ENCODE measurements around the gene ARHGAP40. TPM values are rescaled to one million over a fixed set of nuclear protein-coding genes. Genes with fewer than 3 reads are reported as not detected.

ARHGAP40 gene
- total RNA-seq, 2 experiments from 2014 or later, result not detected

- no peak for DNase-seq
- ChIA-PET POLR2A (no interaction called here), CTCF (interaction anchor here (0.9 to 1.4 kb wide), 2 partner anchors 13 to 366 kb away, joined by 4 to 5 read pairs; no protein-coding TSS in a partner anchor)
- no peak overlapping the region for H3K27ac Mint-ChIP-seq
- no peak overlapping the region for H3K4me3 Mint-ChIP-seq
- H3K27me3 Mint-ChIP-seq, result peaks cover 45% of the 10 kb centered on the region
- peaks cover 11% of the 10 kb centered on the region for H3K4me1 Mint-ChIP-seq
- H3K9me3 Mint-ChIP-seq, result no peaks in the 10 kb centered on the region
- H3K36me3 Mint-ChIP-seq (ENCODE audit: low read depth), result no peaks in the 10 kb centered on the region
Observed at GRCh38 chr20:38671701-38672292, 70.2 kb downstream of the ARHGAP40 start.

- H3K36me3 Mint-ChIP-seq (ENCODE audit: low read depth), result no peaks in the 10 kb centered on the region
- H3K27me3 Mint-ChIP-seq, result peaks cover 50% of the 10 kb centered on the region
- H3K4me3 Mint-ChIP-seq, result no peak overlapping the region
- ChIA-PET POLR2A (no interaction called here), CTCF (interaction anchor here (0.9 to 2.2 kb wide), 4 partner anchors 13 to 366 kb away, joined by 3 to 10 read pairs (median 4); no protein-coding TSS in a partner anchor)
- DNase-seq, result no peak
- H3K4me1 Mint-ChIP-seq, result peaks cover 11% of the 10 kb centered on the region
- no peak overlapping the region for H3K27ac Mint-ChIP-seq
- no peaks in the 10 kb centered on the region for H3K9me3 Mint-ChIP-seq
Observed at GRCh38 chr20:38672504-38672903, 70.9 kb downstream of the ARHGAP40 start.

GRCh38 chr20:38673261-38673660 is 71.7 kb downstream of the ARHGAP40 start:
- no peak overlapping the region for H3K27ac Mint-ChIP-seq
- H3K9me3 Mint-ChIP-seq, result no peaks in the 10 kb centered on the region
- H3K4me1 Mint-ChIP-seq, result peaks cover 11% of the 10 kb centered on the region
- ChIA-PET POLR2A (no interaction called here), CTCF (interaction anchor here (0.8 to 2.2 kb wide), 5 partner anchors 8 to 49 kb away, joined by 3 to 10 read pairs (median 3); no protein-coding TSS in a partner anchor)
- no peak for DNase-seq
- H3K36me3 Mint-ChIP-seq (ENCODE audit: low read depth), result no peaks in the 10 kb centered on the region
- peaks cover 44% of the 10 kb centered on the region for H3K27me3 Mint-ChIP-seq
- H3K4me3 Mint-ChIP-seq, result peak overlapping the region; percentile 76

GRCh38 chr20:38673725-38674091 is 72.1 kb downstream of the ARHGAP40 start:
- peak overlapping the region; percentile 76 for H3K4me3 Mint-ChIP-seq
- POLR2A ChIA-PET, result no interaction called here
- H3K9me3 Mint-ChIP-seq, result no peaks in the 10 kb centered on the region
- H3K27me3 Mint-ChIP-seq, result peaks cover 46% of the 10 kb centered on the region
- no peaks in the 10 kb centered on the region for H3K36me3 Mint-ChIP-seq (ENCODE audit: low read depth)
- CTCF ChIA-PET, result interaction anchor here (0.8 to 2.2 kb wide), 8 partner anchors 8 to 49 kb away, joined by 3 to 10 read pairs (median 3); no protein-coding TSS in a partner anchor
- DNase-seq, result no peak
- H3K4me1 Mint-ChIP-seq, result peaks cover 11% of the 10 kb centered on the region
- no peak overlapping the region for H3K27ac Mint-ChIP-seq

- Mint-ChIP-seq H3K36me3 (ENCODE audit: low read depth) (no peaks in the 10 kb centered on the region), H3K4me3 (peak overlapping the region; percentile 76), H3K4me1 (peaks cover 11% of the 10 kb centered on the region), H3K27ac (peak overlapping the region; percentile 60), H3K27me3 (peaks cover 40% of the 10 kb centered on the region), H3K9me3 (no peaks in the 10 kb centered on the region)
- DNase-seq, result peak; percentile 53
- ChIA-PET CTCF (interaction anchor here (0.8 to 2.2 kb wide), 7 partner anchors 9 to 29 kb away, joined by 3 to 10 read pairs (median 3); no protein-coding TSS in a partner anchor), POLR2A (no interaction called here)
Observed at GRCh38 chr20:38674092-38674764, 72.6 kb downstream of the ARHGAP40 start.

GRCh38 chr20:38674765-38675133 is 73.1 kb downstream of the ARHGAP40 start:
- peaks cover 11% of the 10 kb centered on the region for H3K4me1 Mint-ChIP-seq

GRCh38 chr20:38676576-38676975 is 75.0 kb downstream of the ARHGAP40 start:
- H3K4me3 Mint-ChIP-seq, result no peak overlapping the region
- no peaks in the 10 kb centered on the region for H3K36me3 Mint-ChIP-seq (ENCODE audit: low read depth)
- CTCF ChIA-PET, result no interaction called here
- H3K27me3 Mint-ChIP-seq, result peaks cover 35% of the 10 kb centered on the region
- POLR2A ChIA-PET, result no interaction called here
- no peaks in the 10 kb centered on the region for H3K9me3 Mint-ChIP-seq
- H3K27ac Mint-ChIP-seq, result no peak overlapping the region
- no peak for DNase-seq
- H3K4me1 Mint-ChIP-seq, result peaks cover 11% of the 10 kb centered on the region

More at GRCh38 chr20:38674765-38675133, 73.1 kb downstream of the ARHGAP40 start:
- no peak for DNase-seq
- CTCF ChIA-PET, result interaction anchor here (2.1 to 2.2 kb wide), 2 partner anchors 10 to 15 kb away, joined by 4 to 10 read pairs; no protein-coding TSS in a partner anchor
- Mint-ChIP-seq H3K27me3 (peaks cover 37% of the 10 kb centered on the region), H3K9me3 (no peaks in the 10 kb centered on the region), H3K4me3 (peak overlapping the region; percentile 54), H3K36me3 (ENCODE audit: low read depth) (no peaks in the 10 kb centered on the region), H3K27ac (peak overlapping the region; percentile 60)
- POLR2A ChIA-PET, result no interaction called here

GRCh38 chr20:38680500-38681306 is 79.1 kb downstream of the ARHGAP40 start:
- no peak overlapping the region for H3K27ac Mint-ChIP-seq
- ChIA-PET POLR2A (no interaction called here), CTCF (interaction anchor here (1.0 kb wide), 1 partner anchor 10 kb away, joined by 3 read pairs; no protein-coding TSS in a partner anchor)
- no peaks in the 10 kb centered on the region for H3K9me3 Mint-ChIP-seq
- no peaks in the 10 kb centered on the region for H3K36me3 Mint-ChIP-seq (ENCODE audit: low read depth)
- peaks cover 27% of the 10 kb centered on the region for H3K27me3 Mint-ChIP-seq
- H3K4me3 Mint-ChIP-seq, result no peak overlapping the region
- peak; percentile 45 for DNase-seq
- H3K4me1 Mint-ChIP-seq, result no peaks in the 10 kb centered on the region

- Mint-ChIP-seq H3K9me3 (no peaks in the 10 kb centered on the region), H3K27ac (no peak overlapping the region), H3K4me1 (no peaks in the 10 kb centered on the region), H3K36me3 (ENCODE audit: low read depth) (no peaks in the 10 kb centered on the region), H3K4me3 (no peak overlapping the region), H3K27me3 (peaks cover 25% of the 10 kb centered on the region)
- ChIA-PET CTCF (interaction anchor here (0.8 to 1.2 kb wide), 4 partner anchors 10 to 41 kb away, joined by 3 to 7 read pairs (median 4); no protein-coding TSS in a partner anchor), POLR2A (no interaction called here)
- DNase-seq, result no peak
Observed at GRCh38 chr20:38685271-38685670, 83.7 kb downstream of the ARHGAP40 start.

GRCh38 chr20:38685853-38686473 is 84.4 kb downstream of the ARHGAP40 start:
- DNase-seq, result peak; percentile 61
- no peak overlapping the region for H3K27ac Mint-ChIP-seq
- H3K9me3 Mint-ChIP-seq, result no peaks in the 10 kb centered on the region
- ChIA-PET POLR2A (no interaction called here), CTCF (interaction anchor here (0.8 to 1.2 kb wide), 4 partner anchors 9 to 40 kb away, joined by 3 to 7 read pairs (median 4); no protein-coding TSS in a partner anchor)
- H3K4me1 Mint-ChIP-seq, result no peaks in the 10 kb centered on the region
- H3K36me3 Mint-ChIP-seq (ENCODE audit: low read depth), result no peaks in the 10 kb centered on the region
- H3K4me3 Mint-ChIP-seq, result no peak overlapping the region
- H3K27me3 Mint-ChIP-seq, result peaks cover 25% of the 10 kb centered on the region

- Mint-ChIP-seq H3K9me3 (no peaks in the 10 kb centered on the region), H3K4me3 (no peak overlapping the region), H3K36me3 (ENCODE audit: low read depth) (no peaks in the 10 kb centered on the region), H3K27ac (no peak overlapping the region), H3K4me1 (no peaks in the 10 kb centered on the region), H3K27me3 (peaks cover 5% of the 10 kb centered on the region)
- DNase-seq, result peak; percentile 74
- CTCF ChIA-PET, result interaction anchor here (0.8 to 1.3 kb wide), 3 partner anchors 12 to 22 kb away, joined by 3 to 4 read pairs (median 3); no protein-coding TSS in a partner anchor
- POLR2A ChIA-PET, result no interaction called here
Observed at GRCh38 chr20:38692436-38693411, 91.1 kb downstream of the ARHGAP40 start.
